K562 (cell line): ENCODE measurements around the gene EIPR1. TPM values are rescaled to one million over a fixed set of nuclear protein-coding genes. Genes with fewer than 3 reads are reported as not detected.

ENCODE experiments used
- ATAC-seq: fragments of 200-7000 bp; cut with Tn5 transposase; 3 replicates; pipeline ENCODE4 v1.9.1; 2020; ENCODE audit warnings: moderate library complexity
- BruUV-seq: library from RNA; stranded (reverse); fragments of 400-500 nt; replicated peaks from 2 replicates; lab custom pipeline; 2021; lab: Mats Ljungman, UMichigan
- CTCF ChIA-PET: fragments of 300-600 bp; formaldehyde crosslinking; extraction: SDS; loops from one replicate; lab custom pipeline; 2021; ENCODE audit warnings: low intra/inter-chr PET ratio; lab: Yijun Ruan, JAX
- POLR2A ChIA-PET: fragments of 300-600, 350-650 bp; sonication (Branson Sonifier 250); formaldehyde crosslinking; extraction: SDS; loops from one replicate; lab custom pipeline; 2021; ENCODE audit warnings: antibody characterized with exemption, inconsistent platforms; lab: Yijun Ruan, JAX
- DNase-seq, 4 experiments: peaks; one replicate each; pipeline versions ENCODE4 v3.0.0 to v3.0.0-alpha.2; 2011 to 2018; ENCODE audit warnings: low spot score in 3 of 4, mixed read lengths in 3 of 4; ENCODE audit errors: extremely low read depth in 1 of 4
- FAIRE-seq: peaks from 2 replicates; lab custom pipeline; 2011; peaks lifted over from hg19 to GRCh38; lab: Jason Lieb, UNC
- H2AFZ ChIP-seq: 2 replicates; pipeline ENCODE4 v1.6.0; 2011; ENCODE audit warnings: low read depth, low read length, control low read depth, inconsistent platforms
- H3K27ac ChIP-seq: fragments of 200-600 bp; 3 replicates; pipeline ENCODE4 v1.8.0; 2011; ENCODE audit warnings: low read depth, mild to moderate bottlenecking, control low read depth, inconsistent platforms, low read length, moderate library complexity, mixed read lengths; ENCODE audit errors: extremely low read depth
- H3K27me3 ChIP-seq, 2 experiments: fragments of 300-600 bp in 1 of 2; 2 replicates in 1 of 2; 3 replicates in 1 of 2; pipeline versions ENCODE4 v1.6.0 to v1.8.0; 2011; ENCODE audit warnings: inconsistent platforms in 2 of 2, low read length in 2 of 2, mild to moderate bottlenecking in 1 of 2, mixed read lengths in 1 of 2, moderate library complexity in 1 of 2; ENCODE audit not compliant: control insufficient read depth in 2 of 2, insufficient read depth in 2 of 2
- H3K36me3 ChIP-seq: fragments of 300-600 bp; 3 replicates; pipeline ENCODE4 v1.8.0; 2011; ENCODE audit warnings: mild to moderate bottlenecking, low read length, inconsistent platforms; ENCODE audit not compliant: control insufficient read depth, insufficient read depth
- H3K4me1 ChIP-seq, 2 experiments: fragments of 200-600 bp in 1 of 2; replicated peaks in 1 of 2; 2 replicates in 1 of 2; 3 replicates in 1 of 2; pipeline versions ENCODE4 v1.5.1 to v1.8.0; 2011; ENCODE audit warnings: inconsistent platforms in 2 of 2, low read length in 2 of 2, mild to moderate bottlenecking in 1 of 2, mixed read lengths in 1 of 2, moderate library complexity in 1 of 2; ENCODE audit not compliant: control insufficient read depth in 2 of 2, insufficient read depth in 2 of 2
- H3K4me2 ChIP-seq: 2 replicates; pipeline ENCODE4 v1.6.1; 2011; ENCODE audit warnings: low read length, control low read depth, inconsistent platforms, mixed read lengths; ENCODE audit not compliant: insufficient read depth
- H3K4me3 ChIP-seq: fragments of 200-600 bp; sonication (generic), shearing (Covaris generic); 2 replicates; pipeline ENCODE4 v1.5.1; 2016; ENCODE audit warnings: control low read depth, inconsistent platforms
- H3K79me2 ChIP-seq: fragments of 200-600 bp; 3 replicates; pipeline ENCODE4 v1.8.0; 2011; ENCODE audit warnings: low read length, inconsistent platforms; ENCODE audit not compliant: control insufficient read depth, insufficient read depth
- H3K9ac ChIP-seq, 2 experiments: 2 replicates each; pipeline versions ENCODE4 v1.6.0 to v1.6.1; 2011; ENCODE audit warnings: low read depth in 2 of 2, low read length in 2 of 2, control low read depth in 1 of 2, inconsistent platforms in 1 of 2, mild to moderate bottlenecking in 1 of 2, mixed read lengths in 1 of 2; ENCODE audit not compliant: insufficient read depth in 1 of 2
- H3K9me1 ChIP-seq: one replicate; pipeline ENCODE4 v1.6.0; 2011; ENCODE audit warnings: inconsistent platforms, mild to moderate bottlenecking, low read length, moderate library complexity; ENCODE audit not compliant: control insufficient read depth, insufficient read depth
- H3K9me3 ChIP-seq: replicated peaks from 2 replicates; pipeline ENCODE4 v1.5.1; 2011; ENCODE audit warnings: low read depth, low read length, inconsistent platforms; ENCODE audit not compliant: control insufficient read depth, insufficient read depth
- H4K20me1 ChIP-seq: replicated peaks from 2 replicates; pipeline ENCODE4 v1.6.1; 2011; ENCODE audit warnings: low read length, inconsistent platforms, mixed read lengths; ENCODE audit not compliant: control insufficient read depth, insufficient read depth
- ATF2 ChIP-seq: sonication (generic); formaldehyde crosslinking; IDR thresholded peaks from 2 replicates; pipeline ENCODE4 v1.8.1; 2022; ENCODE audit warnings: missing genetic modification reagents
- BMI1 ChIP-seq: fragments of 150-350 bp; IDR thresholded peaks from 2 replicates; pipeline ENCODE4 v1.6.1; 2014; ENCODE audit warnings: low read length
- BRF2 ChIP-seq: IDR thresholded peaks from 3 replicates; pipeline ENCODE4 v1.6.1; 2011; ENCODE audit warnings: borderline replicate concordance, mild to moderate bottlenecking; ENCODE audit not compliant: insufficient read length, insufficient read depth
- ELK1 ChIP-seq: sonication (generic); formaldehyde crosslinking; IDR thresholded peaks from 2 replicates; pipeline ENCODE4 v1.8.1; 2022; ENCODE audit warnings: missing genetic modification reagents
- ERF ChIP-seq: fragments of 450-650 bp; formaldehyde crosslinking; IDR thresholded peaks from 2 replicates; pipeline ENCODE4 v1.4.0; 2020; ENCODE audit warnings: mild to moderate bottlenecking, mixed read lengths
- FOXK1 ChIP-seq: sonication (generic); formaldehyde crosslinking; IDR thresholded peaks from 2 replicates; pipeline ENCODE4 v1.8.0; 2022; ENCODE audit warnings: missing genetic modification reagents, mild to moderate bottlenecking, borderline replicate concordance
- HES1 ChIP-seq: fragments of 450-650 bp; IDR thresholded peaks from 2 replicates; pipeline ENCODE4 v1.6.1; 2016; ENCODE audit warnings: low read depth, mild to moderate bottlenecking, moderate library complexity
- KLF16 ChIP-seq: IDR thresholded peaks from 2 replicates; pipeline ENCODE4 v1.6.1; 2016; ENCODE audit warnings: antibody characterized with exemption
- MNT ChIP-seq, 2 experiments: fragments of 450-650 bp; conservative IDR thresholded peaks; 2 replicates each; pipeline ENCODE4 v1.6.1; 2017; ENCODE audit warnings: mild to moderate bottlenecking in 2 of 2, moderate library complexity in 2 of 2
- MTA3 ChIP-seq: fragments of 450-650 bp; formaldehyde crosslinking; IDR thresholded peaks from 2 replicates; pipeline ENCODE4 v1.6.1; 2017; ENCODE audit warnings: mild to moderate bottlenecking, borderline replicate concordance
- NCOA6 ChIP-seq: fragments of 450-650 bp; IDR thresholded peaks from 2 replicates; pipeline ENCODE4 v1.6.1; 2017; ENCODE audit warnings: mild to moderate bottlenecking
- PHF8 ChIP-seq: fragments of 200-600 bp; sonication (generic); IDR thresholded peaks from 2 replicates; pipeline ENCODE4 v1.6.1; 2012; ENCODE audit warnings: mixed run types, mild to moderate bottlenecking, inconsistent platforms, low read length, moderate library complexity, borderline replicate concordance
- POLR2A ChIP-seq: fragments of 450-650 bp; conservative IDR thresholded peaks from 2 replicates; pipeline ENCODE4 v1.6.1; 2016
- ZFPM2 ChIP-seq: fragments of 250-450 bp; sonication (Bioruptor Pico); IDR thresholded peaks from 2 replicates; pipeline ENCODE4 v1.5.1; 2022; ENCODE audit warnings: mild to moderate bottlenecking
- ZNF24 ChIP-seq: fragments of 450-650 bp; IDR thresholded peaks from 2 replicates; pipeline ENCODE4 v1.6.1; 2016
- WGBS: fragments of 100-300 bp; shearing (Covaris generic); methylation state at CpG from one replicate; pipeline ENCODE4 v1.1.6; 2016; ENCODE audit warnings: low coverage, mixed read lengths; ENCODE audit not compliant: insufficient coverage; ENCODE audit errors: missing lambda C conversion rate; 5-methylcytosine and 5-hydroxymethylcytosine counted together
- in situ Hi-C: fragments of 300-500 bp; cut with MboI; formaldehyde crosslinking; loops from 4 replicates; pipeline ENCODE4 v1.15.0; 2018; ENCODE audit warnings: inconsistent platforms, mixed read lengths
- intact Hi-C: fragments of 100-400 bp; cut with micrococcal nuclease; formaldehyde crosslinking; loops from 2 replicates; pipeline ENCODE4 v1.14.2; 2022
- polyA plus RNA-seq, 8 experiments: library from polyadenylated mRNA; depleted of rRNA in 4 of 8; stranded (reverse) in 5 of 8; unstranded in 3 of 8; fragments of >200 nt; fragmentation: Nextera tagmentation in 2 of 8; fragmentation: Illumina TruSeq in 1 of 8; extraction: Ambion mirVana in 2 of 8; extraction: Trizol in 1 of 8; gene quantifications; 2 replicates each; pipeline versions ENCODE4 v1.2.1 to v1.2.3, GENCODE V29; 2011 to 2014; ENCODE audit warnings: inconsistent platforms in 1 of 8, missing spikeins in 1 of 8
- total RNA-seq, 7 experiments: library from RNA; depleted of rRNA in 6 of 7; stranded (reverse); fragments of >200 nt in 6 of 7; fragmentation: Illumina TruSeq in 2 of 7; extraction: Trizol in 2 of 7; gene quantifications; 2 replicates each; pipeline versions ENCODE4 v1.2.1 to v1.2.3, GENCODE V29; 2011 to 2021; ENCODE audit warnings: low replicate concordance in 1 of 7

Gene EIPR1
- total and polyA plus RNA-seq, 9 of the 15 experiments (the other 6 are each of a cell fraction or from before 2014, with no cell fraction given): 19.9 to 54.4 (median 35.9) TPM

- H3K4me3 ChIP-seq: no peak overlapping the region
- H3K4me2 ChIP-seq: no peak overlapping the region
- peaks cover 0 to 25% of the 10 kb centered on the region in 2 experiments; a peak in 2 of 5 replicates for H3K4me1 ChIP-seq
- intact Hi-C loops (loop anchor here (10.0 kb wide), 1 partner anchor 231 kb away; no protein-coding TSS in a partner anchor), in situ Hi-C loops (no loop called here)
- peaks cover 23% of the 10 kb centered on the region for H4K20me1 ChIP-seq
- H3K27ac ChIP-seq: no peak overlapping the region
- no peaks in the 10 kb centered on the region for H3K79me2 ChIP-seq
- TF ChIP-seq ATF2 (no peak), KLF16 (no peak), ERF (CRISPR knock-in tag) (no peak), ZFPM2 (CRISPR knock-in tag) (no peak), POLR2A (no peak), MTA3 (no peak), PHF8 (no peak), BMI1 (no peak), MNT (conservative IDR thresholded peaks at IDR 0.05) (no peak), ELK1 (CRISPR knock-in tag) (no peak), BRF2 (no peak), NCOA6 (no peak), ZNF24 (no peak), FOXK1 (CRISPR knock-in tag) (no peak), HES1 (no peak)
- H3K9ac ChIP-seq: 0 out of 4 replicates have a peak overlapping the region, but pooled peaks of 1 of the 2 experiments have one; percentile 45
- H3K27me3 ChIP-seq: no peaks in the 10 kb centered on the region
- H3K9me3 ChIP-seq: no peaks in the 10 kb centered on the region
- H3K9me1 ChIP-seq: peaks cover 3% of the 10 kb centered on the region
- no peak for DNase-seq
- no TSS peak for BruUV-seq
- H3K36me3 ChIP-seq: peaks cover 15% of the 10 kb centered on the region; the same call in 1 of the 3 replicates
- POLR2A ChIA-PET: no interaction called here
- CTCF ChIA-PET: no interaction called here
- WGBS: 36% methylated on average over 9 of the region's 9 CpGs
- H2AFZ ChIP-seq: no peak overlapping the region
- no peak for FAIRE-seq
- ATAC-seq: no peak
Observed at GRCh38 chr2:3305431-3305830, 72.2 kb downstream of the EIPR1 start.
